Activated CD8-positive, alpha-beta memory T cell treated with anti-CD3 and anti-CD28 coated beads for 24 hours (primary cell): ENCODE data around the gene CCDC188.

Experiments used
- DNase-seq: peaks from one replicate; pipeline ENCODE4 v3.0.0-alpha.2; 2020

CCDC188 gene

GRCh38 chr22:20116376-20116950 lies 34.4 kb downstream of the CCDC188 start:
- no peak for DNase-seq

- DNase-seq: no peak
Observed at GRCh38 chr22:20115691-20116375, 35.0 kb downstream of the CCDC188 start, which contains the start of gene RANBP1. Gene RANBP1 (plus strand): TSS chr22:20116104. CDS start chr22:20116185, 81 bp downstream.

- DNase-seq: no peak
Observed at GRCh38 chr22:20114506-20115475, 36.1 kb downstream of the CCDC188 start.

- DNase-seq: no peak
Observed at GRCh38 chr22:20113551-20114310, 37.1 kb downstream of the CCDC188 start.

- DNase-seq: no peak
Observed at GRCh38 chr22:20112623-20113511, 38.0 kb downstream of the CCDC188 start.

- DNase-seq: peak; percentile 69
Observed at GRCh38 chr22:20111689-20112622, 38.9 kb downstream of the CCDC188 start.

- DNase-seq: peak; percentile 74
Observed at GRCh38 chr22:20111045-20111688, 39.7 kb downstream of the CCDC188 start.

- no peak for DNase-seq
Observed at GRCh38 chr22:20110359-20110985, 40.4 kb downstream of the CCDC188 start.

GRCh38 chr22:20109411-20110358 lies 41.2 kb downstream of the CCDC188 start:
- peak; percentile 66 for DNase-seq

- no peak for DNase-seq
Observed at GRCh38 chr22:20108757-20109230, 42.1 kb downstream of the CCDC188 start.

- no peak for DNase-seq
Observed at GRCh38 chr22:20107951-20108756, 42.7 kb downstream of the CCDC188 start.

GRCh38 chr22:20107471-20107901 lies 43.4 kb downstream of the CCDC188 start:
- no peak for DNase-seq

GRCh38 chr22:20106849-20107237 lies 44.0 kb downstream of the CCDC188 start:
- no peak for DNase-seq

GRCh38 chr22:20106205-20106848 lies 44.5 kb downstream of the CCDC188 start:
- DNase-seq: no peak

GRCh38 chr22:20105456-20106204 lies 45.2 kb downstream of the CCDC188 start:
- DNase-seq: no peak
